SK-N-SH treated with all-trans-retinoic acid at 6 μM for 48 hours (cell line): ENCODE data around the gene SHB.
A peak's percentile ranks its signal among the peaks of the same experiment; 100 is the strongest.
"Not testable (repeated sequence)": the region's sequence is repeated elsewhere in the genome, so short reads cannot be mapped to it uniquely, and the experiment has no call there.

Experiments
- ATAC-seq: fragments of 200-7000 bp; cut with Tn5 transposase; 3 replicates; pipeline ENCODE4 v1.9.1; 2020; ENCODE audit warnings: mild to moderate bottlenecking, moderate library complexity
- ARNTL ChIP-seq: fragments of 450-650 bp; formaldehyde crosslinking; IDR thresholded peaks from 2 replicates; pipeline ENCODE4 v1.5.0; 2020; ENCODE audit warnings: low read depth, mild to moderate bottlenecking, moderate library complexity, borderline replicate concordance
- BACH2 ChIP-seq: fragments of 250-450 bp; sonication (Bioruptor Pico); IDR thresholded peaks from 2 replicates; pipeline ENCODE4 v1.9.0; 2021; ENCODE audit warnings: mild to moderate bottlenecking, borderline replicate concordance
- CSDC2 ChIP-seq: fragments of 250-450 bp; sonication (Bioruptor Pico); IDR thresholded peaks from 2 replicates; pipeline ENCODE4 v1.5.0; 2020; ENCODE audit warnings: mild to moderate bottlenecking, moderate library complexity
- ESRRG ChIP-seq: fragments of 250-450 bp; sonication (Bioruptor Pico); IDR thresholded peaks from 2 replicates; pipeline ENCODE4 v1.6.1; 2021; ENCODE audit warnings: mild to moderate bottlenecking
- GLIS3 ChIP-seq: fragments of 250-450 bp; sonication (Bioruptor Pico); IDR thresholded peaks from 2 replicates; pipeline ENCODE4 v1.5.0; 2020; ENCODE audit warnings: mild to moderate bottlenecking, moderate library complexity
- ISL1 ChIP-seq: fragments of 250-450 bp; sonication (Bioruptor Pico); IDR thresholded peaks from 2 replicates; pipeline ENCODE4 v2.1.2; 2022; ENCODE audit warnings: mild to moderate bottlenecking, moderate library complexity
- OSR1 ChIP-seq: fragments of 250-450 bp; sonication (Bioruptor Pico); IDR thresholded peaks from 2 replicates; pipeline ENCODE4 v1.8.0; 2022; ENCODE audit warnings: moderate library complexity, mild to moderate bottlenecking, inconsistent platforms
- PATZ1 ChIP-seq: fragments of 250-450 bp; sonication (Bioruptor Pico); IDR thresholded peaks from 2 replicates; pipeline ENCODE4 v1.8.0; 2020; ENCODE audit warnings: mild to moderate bottlenecking, moderate library complexity, borderline replicate concordance
- PPARA ChIP-seq: fragments of 250-450 bp; sonication (Bioruptor Pico); IDR thresholded peaks from 2 replicates; pipeline ENCODE4 v1.5.0; 2020; ENCODE audit warnings: mild to moderate bottlenecking, borderline replicate concordance
- RARB ChIP-seq: fragments of 250-450 bp; sonication (Bioruptor Pico); IDR thresholded peaks from 2 replicates; pipeline ENCODE4 v1.8.0; 2021; ENCODE audit warnings: mild to moderate bottlenecking, moderate library complexity
- SNAI2 ChIP-seq: fragments of 250-450 bp; sonication (Bioruptor Pico); IDR thresholded peaks from 2 replicates; pipeline ENCODE4 v1.5.0; 2020; ENCODE audit warnings: mild to moderate bottlenecking, moderate library complexity
- TCF4 ChIP-seq: fragments of 250-450 bp; sonication (Bioruptor Pico); IDR thresholded peaks from 2 replicates; pipeline ENCODE4 v1.8.0; 2021; ENCODE audit warnings: mild to moderate bottlenecking, moderate library complexity, borderline replicate concordance
- TOX ChIP-seq: fragments of 250-450 bp; sonication (Bioruptor Pico); IDR thresholded peaks from 2 replicates; pipeline ENCODE4 v1.8.0; 2021; ENCODE audit warnings: mild to moderate bottlenecking, moderate library complexity, borderline replicate concordance
- ZC3H10 ChIP-seq: fragments of 250-450 bp; sonication (Bioruptor Pico); IDR thresholded peaks from 2 replicates; pipeline ENCODE4 v1.5.1; 2021; ENCODE audit warnings: mild to moderate bottlenecking, moderate library complexity
- ZFP3 ChIP-seq: fragments of 250-450 bp; sonication (Bioruptor Pico); IDR thresholded peaks from 2 replicates; pipeline ENCODE4 v1.5.0; 2020; ENCODE audit warnings: mild to moderate bottlenecking, moderate library complexity
- ZFP30 ChIP-seq: fragments of 450-650 bp; formaldehyde crosslinking; IDR thresholded peaks from 2 replicates; pipeline ENCODE4 v1.5.0; 2022; ENCODE audit warnings: mild to moderate bottlenecking, moderate library complexity
- ZNF565 ChIP-seq: fragments of 450-650 bp; formaldehyde crosslinking; conservative IDR thresholded peaks from 2 replicates; pipeline ENCODE4 v1.5.0; 2020; ENCODE audit warnings: low read depth, mild to moderate bottlenecking, moderate library complexity
- ZNF70 ChIP-seq: fragments of 450-650 bp; formaldehyde crosslinking; IDR thresholded peaks from 2 replicates; pipeline ENCODE4 v1.5.0; 2020; ENCODE audit warnings: mild to moderate bottlenecking, moderate library complexity
- ZNF8 ChIP-seq: fragments of 450-650 bp; formaldehyde crosslinking; IDR thresholded peaks from 2 replicates; pipeline ENCODE4 v1.5.0; 2020; ENCODE audit warnings: mild to moderate bottlenecking, moderate library complexity
- TF ChIP-seq, protein P1 (sequence below): fragments of 250-450 bp; sonication (Bioruptor Pico); IDR thresholded peaks from 2 replicates; pipeline ENCODE4 v1.5.0; 2020; ENCODE audit warnings: mild to moderate bottlenecking, moderate library complexity
- TF ChIP-seq, protein P2 (sequence below): fragments of 250-450 bp; sonication (Bioruptor Pico); IDR thresholded peaks from 2 replicates; pipeline ENCODE4 v1.5.1; 2021; ENCODE audit warnings: mild to moderate bottlenecking, moderate library complexity

SHB gene

GRCh38 chr9:37966412-37967013 is 102.5 kb downstream of the SHB start:
- TF ChIP-seq RARB (CRISPR knock-in tag) (no peak), ZC3H10 (no peak), TCF4 (CRISPR knock-in tag) (no peak), ZNF70 (CRISPR knock-in tag) (no peak), CSDC2 (CRISPR knock-in tag) (no peak), SNAI2 (CRISPR knock-in tag) (no peak), ZNF565 (no peak), ESRRG (CRISPR knock-in tag) (no peak), PPARA (CRISPR knock-in tag) (no peak), ZFP30 (no peak), OSR1 (CRISPR knock-in tag) (no peak), TOX (no peak), ARNTL (CRISPR knock-in tag) (no peak), ISL1 (CRISPR knock-in tag) (no peak), BACH2 (no peak), GLIS3 (no peak)
- TF ChIP-seq, protein P1, sequence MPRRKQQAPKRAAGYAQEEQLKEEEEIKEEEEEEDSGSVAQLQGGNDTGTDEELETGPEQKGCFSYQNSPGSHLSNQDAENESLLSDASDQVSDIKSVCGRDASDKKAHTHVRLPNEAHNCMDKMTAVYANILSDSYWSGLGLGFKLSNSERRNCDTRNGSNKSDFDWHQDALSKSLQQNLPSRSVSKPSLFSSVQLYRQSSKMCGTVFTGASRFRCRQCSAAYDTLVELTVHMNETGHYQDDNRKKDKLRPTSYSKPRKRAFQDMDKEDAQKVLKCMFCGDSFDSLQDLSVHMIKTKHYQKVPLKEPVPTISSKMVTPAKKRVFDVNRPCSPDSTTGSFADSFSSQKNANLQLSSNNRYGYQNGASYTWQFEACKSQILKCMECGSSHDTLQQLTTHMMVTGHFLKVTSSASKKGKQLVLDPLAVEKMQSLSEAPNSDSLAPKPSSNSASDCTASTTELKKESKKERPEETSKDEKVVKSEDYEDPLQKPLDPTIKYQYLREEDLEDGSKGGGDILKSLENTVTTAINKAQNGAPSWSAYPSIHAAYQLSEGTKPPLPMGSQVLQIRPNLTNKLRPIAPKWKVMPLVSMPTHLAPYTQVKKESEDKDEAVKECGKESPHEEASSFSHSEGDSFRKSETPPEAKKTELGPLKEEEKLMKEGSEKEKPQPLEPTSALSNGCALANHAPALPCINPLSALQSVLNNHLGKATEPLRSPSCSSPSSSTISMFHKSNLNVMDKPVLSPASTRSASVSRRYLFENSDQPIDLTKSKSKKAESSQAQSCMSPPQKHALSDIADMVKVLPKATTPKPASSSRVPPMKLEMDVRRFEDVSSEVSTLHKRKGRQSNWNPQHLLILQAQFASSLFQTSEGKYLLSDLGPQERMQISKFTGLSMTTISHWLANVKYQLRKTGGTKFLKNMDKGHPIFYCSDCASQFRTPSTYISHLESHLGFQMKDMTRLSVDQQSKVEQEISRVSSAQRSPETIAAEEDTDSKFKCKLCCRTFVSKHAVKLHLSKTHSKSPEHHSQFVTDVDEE: no peak
- TF ChIP-seq, protein P2, sequence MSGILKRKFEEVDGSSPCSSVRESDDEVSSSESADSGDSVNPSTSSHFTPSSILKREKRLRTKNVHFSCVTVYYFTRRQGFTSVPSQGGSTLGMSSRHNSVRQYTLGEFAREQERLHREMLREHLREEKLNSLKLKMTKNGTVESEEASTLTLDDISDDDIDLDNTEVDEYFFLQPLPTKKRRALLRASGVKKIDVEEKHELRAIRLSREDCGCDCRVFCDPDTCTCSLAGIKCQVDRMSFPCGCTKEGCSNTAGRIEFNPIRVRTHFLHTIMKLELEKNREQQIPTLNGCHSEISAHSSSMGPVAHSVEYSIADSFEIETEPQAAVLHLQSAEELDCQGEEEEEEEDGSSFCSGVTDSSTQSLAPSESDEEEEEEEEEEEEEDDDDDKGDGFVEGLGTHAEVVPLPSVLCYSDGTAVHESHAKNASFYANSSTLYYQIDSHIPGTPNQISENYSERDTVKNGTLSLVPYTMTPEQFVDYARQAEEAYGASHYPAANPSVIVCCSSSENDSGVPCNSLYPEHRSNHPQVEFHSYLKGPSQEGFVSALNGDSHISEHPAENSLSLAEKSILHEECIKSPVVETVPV (CRISPR knock-in tag): no peak
- ATAC-seq: no peak

DNA sequence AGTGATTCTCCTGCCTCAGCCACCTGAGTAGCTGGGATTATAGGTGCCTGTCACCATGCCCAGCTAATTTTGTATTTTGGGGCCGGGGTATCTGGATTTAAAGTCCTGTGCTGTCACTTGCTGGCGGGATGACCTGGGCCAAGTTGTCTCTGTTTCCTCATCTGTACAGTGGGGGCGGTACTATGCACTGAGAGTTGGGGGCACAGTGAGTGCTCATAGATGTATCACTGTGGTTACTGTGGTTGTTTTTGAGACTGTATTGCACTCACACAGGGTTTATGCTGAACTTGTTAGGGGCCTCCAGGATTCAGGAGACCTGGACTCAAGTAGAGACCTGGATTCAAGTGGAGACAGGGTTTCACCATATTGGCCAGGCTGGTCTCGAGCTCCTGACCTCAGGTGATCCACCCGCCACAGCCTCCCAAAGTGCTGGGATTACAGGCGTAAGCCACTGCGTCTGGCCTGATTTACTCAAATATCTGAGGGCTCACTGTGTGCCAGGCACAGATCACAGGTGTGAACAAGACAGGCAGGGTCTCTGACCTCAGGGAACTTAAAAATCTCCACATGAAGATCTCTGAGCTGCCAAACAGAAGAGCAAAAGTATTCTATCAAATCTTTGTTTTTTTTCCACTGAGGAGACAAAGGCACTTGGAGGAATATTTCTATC is 103.2 kb downstream of the SHB start:
- not testable (repeated sequence) for ATAC-seq

DNA sequence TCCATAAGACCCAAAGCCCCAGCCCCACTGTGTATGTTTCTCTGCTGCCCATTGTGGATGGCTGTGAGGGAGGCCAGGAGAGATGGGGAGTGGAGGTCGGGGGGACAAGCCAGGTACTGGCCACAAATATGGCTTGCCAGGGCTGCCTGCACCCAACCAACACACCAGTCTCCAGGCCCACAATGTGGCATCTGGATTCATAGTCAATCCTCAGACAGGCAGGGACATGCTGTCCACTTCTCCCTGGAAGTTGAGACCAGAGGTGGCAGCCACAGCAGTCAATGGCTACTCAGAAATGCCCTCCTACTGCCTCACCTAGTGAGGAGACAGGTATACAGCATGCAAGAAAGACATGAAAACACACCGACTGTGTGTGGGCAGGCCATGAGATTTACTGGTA is 103.9 kb downstream of the SHB start:
- TF ChIP-seq ZFP3 (CRISPR knock-in tag) (no peak), PPARA (CRISPR knock-in tag) (no peak), CSDC2 (CRISPR knock-in tag) (no peak), GLIS3 (no peak), PATZ1 (CRISPR knock-in tag) (no peak), OSR1 (CRISPR knock-in tag) (no peak), TCF4 (CRISPR knock-in tag) (no peak), ZNF8 (CRISPR knock-in tag) (no peak), ARNTL (CRISPR knock-in tag) (no peak)
- TF ChIP-seq, protein P2 (CRISPR knock-in tag): no peak
- TF ChIP-seq, protein P1: no peak
- peak; percentile 3 for ATAC-seq
